MM.1S (cell line): Measurements from ENCODE around the gene UNC13A.

Source experiments
- DNase-seq: peaks from one replicate; pipeline ENCODE4 v3.0.0-alpha.2; 2015
- H2AFZ ChIP-seq: fragments of 300-600 bp; sonication (generic); 2 replicates; pipeline ENCODE4 v1.6.0; 2016; ENCODE audit warnings: antibody characterized with exemption, low read length
- H3F3A ChIP-seq: fragments of 300-600 bp; sonication (generic); 2 replicates; pipeline ENCODE4 v1.6.1; 2016; ENCODE audit warnings: mild to moderate bottlenecking, antibody characterized with exemption, low read length, moderate library complexity, mixed read lengths; ENCODE audit not compliant: insufficient read depth
- H3K27ac ChIP-seq: fragments of 300-600 bp; sonication (generic); 2 replicates; pipeline ENCODE4 v1.5.1; 2016; ENCODE audit warnings: mild to moderate bottlenecking, low read length
- H3K27me3 ChIP-seq: fragments of 300-600 bp; sonication (generic); replicated peaks from 2 replicates; pipeline ENCODE4 v1.6.0; 2016; ENCODE audit warnings: low read length; ENCODE audit not compliant: insufficient read depth
- H3K36me3 ChIP-seq: fragments of 300-600 bp; sonication (generic); replicated peaks from 2 replicates; pipeline ENCODE4 v1.6.1; 2016; ENCODE audit warnings: mild to moderate bottlenecking, low read length, mixed read lengths; ENCODE audit not compliant: insufficient read depth
- H3K4me1 ChIP-seq: fragments of 300-600 bp; sonication (generic); 2 replicates; pipeline ENCODE4 v1.6.1; 2016; ENCODE audit warnings: low read length, mixed read lengths
- H3K4me2 ChIP-seq: fragments of 300-600 bp; sonication (generic); 2 replicates; pipeline ENCODE4 v1.6.0; 2016; ENCODE audit warnings: low read depth, low read length
- H3K4me3 ChIP-seq: fragments of 300-600 bp; sonication (generic); 2 replicates; pipeline ENCODE4 v1.5.1; 2016; ENCODE audit warnings: low read length, mixed read lengths
- H3K79me2 ChIP-seq: fragments of 300-600 bp; sonication (generic); 2 replicates; pipeline ENCODE4 v1.6.1; 2016; ENCODE audit warnings: mixed run types, low read length, mixed read lengths
- H3K9ac ChIP-seq: fragments of 300-600 bp; sonication (generic); 2 replicates; pipeline ENCODE4 v1.6.1; 2016; ENCODE audit warnings: low read length, mixed read lengths
- H3K9me2 ChIP-seq: fragments of 300-600 bp; sonication (generic); replicated peaks from 2 replicates; pipeline ENCODE4 v1.6.1; 2016; ENCODE audit warnings: mild to moderate bottlenecking, low read length, mixed read lengths; ENCODE audit not compliant: insufficient read depth
- H3K9me3 ChIP-seq: fragments of 300-600 bp; sonication (generic); replicated peaks from 2 replicates; pipeline ENCODE4 v1.6.1; 2016; ENCODE audit warnings: mild to moderate bottlenecking, low read length, mixed read lengths; ENCODE audit not compliant: insufficient read depth
- H4K20me1 ChIP-seq: fragments of 300-600 bp; sonication (generic); 2 replicates; pipeline ENCODE4 v1.6.1; 2016; ENCODE audit warnings: mild to moderate bottlenecking, low read length, moderate library complexity, mixed read lengths; ENCODE audit not compliant: insufficient read depth
- CTCF ChIP-seq: fragments of 300-600 bp; sonication (generic); IDR thresholded peaks from 2 replicates; pipeline ENCODE4 v1.5.1; 2016; ENCODE audit warnings: antibody characterized with exemption, low read length, mixed read lengths
- EZH2 ChIP-seq: fragments of 300-600 bp; sonication (generic); optimal IDR thresholded peaks from 2 replicates; pipeline ENCODE3; 2017; ENCODE audit warnings: low read depth, mild to moderate bottlenecking, antibody characterized with exemption, low read length, mixed read lengths
- EZH2phosphoT487 ChIP-seq: fragments of 300-600 bp; sonication (generic); IDR thresholded peaks from 2 replicates; pipeline ENCODE4 v1.6.1; 2018; ENCODE audit warnings: antibody characterized with exemption, low read length

Gene UNC13A

GRCh38 chr19:17654993-17655392 lies 33.2 kb downstream of the UNC13A start:
- H2AFZ ChIP-seq, result no peak overlapping the region
- peaks cover 81% of the 10 kb centered on the region for H3K27me3 ChIP-seq
- H3K9me2 ChIP-seq, result no peaks in the 10 kb centered on the region
- H3F3A ChIP-seq, result no peaks in the 10 kb centered on the region
- H3K4me1 ChIP-seq, result no peaks in the 10 kb centered on the region
- DNase-seq, result no peak
- H3K36me3 ChIP-seq, result no peaks in the 10 kb centered on the region
- TF ChIP-seq CTCF, result no peak
- no peak for TF ChIP-seq EZH2phosphoT487
- no peak for TF ChIP-seq EZH2
- H3K9ac ChIP-seq, result no peak overlapping the region
- no peak overlapping the region for H3K4me3 ChIP-seq
- H3K4me2 ChIP-seq, result no peak overlapping the region
- no peaks in the 10 kb centered on the region for H4K20me1 ChIP-seq
- no peaks in the 10 kb centered on the region for H3K79me2 ChIP-seq
- no peak overlapping the region for H3K27ac ChIP-seq
- H3K9me3 ChIP-seq, result no peaks in the 10 kb centered on the region

DNA sequence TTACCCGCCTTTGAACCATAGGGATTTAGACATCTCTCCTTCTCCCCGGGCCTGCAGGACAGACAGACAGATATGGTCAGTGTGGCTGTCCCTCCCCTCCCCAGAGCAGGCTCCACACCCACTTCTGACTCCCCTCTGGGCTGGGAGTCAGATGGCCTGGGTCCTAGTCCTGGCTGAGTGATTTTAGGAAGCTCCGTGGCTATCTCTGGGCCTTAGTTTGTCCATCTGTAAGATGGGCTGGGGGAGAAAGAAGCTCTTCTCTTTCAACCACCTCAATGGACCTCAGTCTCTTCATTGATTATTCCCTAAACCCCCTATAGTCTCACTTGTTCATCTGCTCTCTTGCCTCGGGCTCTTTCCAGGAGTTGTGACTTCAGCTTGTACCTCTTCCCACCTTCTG lies 35.5 kb downstream of the UNC13A start:
- Histone ChIP-seq H3K9me3 (no peaks in the 10 kb centered on the region), H2AFZ (no peak overlapping the region), H4K20me1 (no peaks in the 10 kb centered on the region), H3K36me3 (no peaks in the 10 kb centered on the region), H3K9me2 (no peaks in the 10 kb centered on the region), H3F3A (no peaks in the 10 kb centered on the region), H3K4me3 (no peak overlapping the region), H3K9ac (no peak overlapping the region), H3K27me3 (peaks cover 75% of the 10 kb centered on the region), H3K27ac (no peak overlapping the region), H3K4me1 (no peaks in the 10 kb centered on the region), H3K4me2 (no peak overlapping the region), H3K79me2 (no peaks in the 10 kb centered on the region)
- no peak for TF ChIP-seq CTCF
- no peak for TF ChIP-seq EZH2phosphoT487
- TF ChIP-seq EZH2, result no peak
- no peak for DNase-seq

DNA sequence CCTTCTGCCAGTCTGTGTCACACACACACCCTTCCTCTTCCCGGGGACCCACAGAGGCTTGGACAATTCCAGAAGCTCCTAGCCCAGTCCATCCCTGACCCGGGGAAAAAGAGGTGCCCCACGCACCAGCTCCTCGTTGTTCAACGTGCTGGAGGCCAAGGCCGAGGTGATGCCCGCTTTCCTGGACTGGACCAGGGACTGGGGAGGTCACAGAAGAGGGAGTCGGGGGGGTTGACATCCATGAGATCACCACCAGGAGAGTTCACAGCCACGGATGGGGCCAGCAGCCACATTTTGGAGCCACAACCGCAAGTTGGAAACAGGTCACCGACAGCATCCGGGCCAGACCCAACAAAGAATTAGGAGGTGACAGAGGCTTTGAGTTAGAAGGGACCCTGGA lies 39.4 kb downstream of the UNC13A start:
- H3K9me3 ChIP-seq, result no peaks in the 10 kb centered on the region
- H3K36me3 ChIP-seq, result no peaks in the 10 kb centered on the region
- H3K9ac ChIP-seq, result no peak overlapping the region

More for the DNA sequence above, 39.4 kb downstream of the UNC13A start:
- Histone ChIP-seq H3K9me2 (no peaks in the 10 kb centered on the region), H2AFZ (no peak overlapping the region), H3K79me2 (no peaks in the 10 kb centered on the region), H3K4me1 (no peaks in the 10 kb centered on the region), H3K27me3 (peaks cover 67% of the 10 kb centered on the region), H3K27ac (no peak overlapping the region), H3K4me3 (no peak overlapping the region), H3F3A (no peaks in the 10 kb centered on the region), H3K4me2 (no peak overlapping the region), H4K20me1 (no peaks in the 10 kb centered on the region)
- TF ChIP-seq CTCF (no peak), EZH2 (no peak), EZH2phosphoT487 (no peak)
- no peak for DNase-seq
